RKO (cell line): ENCODE data around the gene LPP.

Experiments
- DNase-seq: peaks from one replicate; pipeline ENCODE4 v3.0.0-alpha.2; 2016; ENCODE audit warnings: low spot score

The LPP gene

GRCh38 chr3:188832961-188833721 lies 679.2 kb downstream of the LPP start:
- no peak for DNase-seq

DNA sequence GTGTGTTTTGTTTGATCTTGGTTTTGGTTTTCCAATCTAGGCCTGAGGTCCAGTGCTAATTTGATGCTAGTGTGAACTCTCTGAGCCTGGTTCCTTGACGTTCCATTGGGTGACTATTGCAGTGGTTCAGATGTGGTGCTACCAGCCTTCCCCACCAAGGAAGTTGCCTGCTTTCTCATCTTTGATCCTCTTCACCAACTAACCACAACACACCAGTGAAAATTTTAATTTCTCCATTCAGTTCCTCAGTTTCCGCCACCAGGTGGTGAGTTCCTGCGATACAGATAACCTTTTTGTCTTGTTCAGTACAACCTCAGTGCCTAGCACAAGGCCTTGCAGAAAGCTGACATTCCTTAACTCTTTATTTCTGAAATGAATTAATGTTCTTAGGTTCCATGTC lies 680.4 kb downstream of the LPP start:
- no peak for DNase-seq

DNA sequence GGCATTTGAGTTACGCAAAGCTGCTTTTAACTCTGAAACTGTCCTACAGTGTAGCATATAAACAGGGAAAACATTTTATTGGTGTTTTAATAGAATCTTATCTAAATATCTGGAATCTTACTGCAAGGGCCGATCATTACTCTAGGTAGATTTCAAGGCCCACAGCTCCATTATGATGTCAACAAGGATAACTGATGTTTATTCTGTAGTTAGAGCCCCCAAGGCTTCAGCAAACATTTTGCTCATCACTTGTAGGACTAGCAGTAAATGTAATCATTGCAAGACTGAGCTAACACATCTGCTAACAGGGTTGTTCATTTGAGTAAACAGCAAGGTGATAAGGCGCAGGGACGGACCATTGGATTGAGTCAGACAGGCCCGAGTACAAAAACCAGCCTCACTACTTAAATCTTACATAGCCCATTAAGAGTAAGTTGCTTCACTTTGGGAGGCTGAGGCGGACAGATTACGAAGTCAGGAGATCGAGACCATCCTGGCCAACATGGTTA lies 685.3 kb downstream of the LPP start:
- DNase-seq: no peak

DNA sequence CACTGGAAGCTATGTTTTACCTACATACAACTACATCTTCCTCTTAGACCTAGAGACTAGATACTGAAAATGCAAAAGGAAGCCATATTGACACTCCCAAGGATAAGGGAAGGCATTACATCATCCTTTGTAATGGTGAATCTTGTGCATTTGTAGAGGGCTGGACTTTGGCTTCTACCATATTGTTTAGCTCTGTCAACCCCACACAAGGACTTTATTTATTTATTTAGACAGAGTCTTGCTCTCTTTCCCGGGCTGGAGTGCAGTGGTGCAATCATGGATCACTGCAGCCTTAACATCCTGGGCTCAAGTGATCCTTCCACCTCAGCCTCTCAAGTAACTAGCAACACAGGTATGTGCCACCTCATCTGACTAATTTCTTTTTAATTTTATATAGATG lies 686.3 kb downstream of the LPP start:
- no peak for DNase-seq

- no peak for DNase-seq
Measured at GRCh38 chr3:188841906-188842305, 687.9 kb downstream of the LPP start.

DNA sequence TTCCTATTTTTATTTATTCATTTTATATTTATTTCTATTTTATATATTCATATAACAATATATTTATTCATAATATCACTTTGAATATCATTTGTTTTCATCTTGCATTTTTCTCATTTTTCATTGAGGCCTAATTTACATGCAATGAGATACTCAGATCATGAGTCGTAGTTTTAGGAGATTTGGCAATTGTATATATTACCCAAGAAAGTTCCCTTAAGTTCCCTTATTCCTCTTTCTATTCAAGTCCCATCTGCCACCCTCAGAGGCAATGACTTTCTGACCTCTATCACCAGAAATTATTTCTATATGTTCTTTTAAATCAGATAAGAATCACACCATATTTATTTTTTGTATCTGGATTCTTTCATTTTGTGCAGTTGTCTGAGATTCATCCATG lies 688.7 kb downstream of the LPP start:
- DNase-seq: no peak

DNA sequence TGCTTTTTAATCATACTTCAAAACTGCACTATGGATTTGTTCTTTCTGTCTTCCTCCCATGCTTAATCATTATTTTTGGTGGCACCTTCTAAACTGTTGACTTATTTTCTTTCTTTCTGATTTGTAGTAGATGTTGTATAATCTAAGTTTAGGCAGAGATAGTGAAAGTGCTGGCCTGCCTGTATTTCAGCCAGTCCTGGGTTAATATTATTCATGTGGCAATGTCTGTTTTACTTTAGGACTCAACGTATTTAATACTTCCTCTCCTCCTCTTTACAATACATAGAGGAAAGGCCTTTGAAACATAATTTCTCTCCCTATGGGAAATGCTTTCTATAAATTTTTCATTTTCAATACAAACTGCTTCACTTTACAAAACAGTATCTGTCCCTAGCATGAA lies 690.1 kb downstream of the LPP start:
- DNase-seq: no peak

DNA sequence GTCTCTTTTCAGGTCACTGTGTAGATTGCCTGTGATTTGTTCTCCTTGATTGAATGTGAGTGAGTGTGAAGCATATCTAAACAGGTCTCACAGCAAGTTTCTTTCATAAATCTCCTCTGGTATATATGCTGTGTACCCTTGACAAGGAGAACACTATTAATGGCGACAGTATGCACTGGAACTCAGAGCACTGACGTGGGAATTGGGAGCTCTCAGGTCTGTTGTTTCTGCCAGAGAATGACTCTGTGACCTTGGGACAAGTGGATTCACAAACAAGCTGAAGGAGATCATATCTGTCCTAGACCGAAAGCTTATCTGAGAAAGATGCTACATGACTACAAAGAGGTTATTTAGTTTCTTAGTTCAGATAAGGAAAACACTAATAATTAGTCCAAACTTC lies 691.6 kb downstream of the LPP start:
- no peak for DNase-seq

GRCh38 chr3:188848947-188849346 lies 695.0 kb downstream of the LPP start:
- DNase-seq: no peak

DNA sequence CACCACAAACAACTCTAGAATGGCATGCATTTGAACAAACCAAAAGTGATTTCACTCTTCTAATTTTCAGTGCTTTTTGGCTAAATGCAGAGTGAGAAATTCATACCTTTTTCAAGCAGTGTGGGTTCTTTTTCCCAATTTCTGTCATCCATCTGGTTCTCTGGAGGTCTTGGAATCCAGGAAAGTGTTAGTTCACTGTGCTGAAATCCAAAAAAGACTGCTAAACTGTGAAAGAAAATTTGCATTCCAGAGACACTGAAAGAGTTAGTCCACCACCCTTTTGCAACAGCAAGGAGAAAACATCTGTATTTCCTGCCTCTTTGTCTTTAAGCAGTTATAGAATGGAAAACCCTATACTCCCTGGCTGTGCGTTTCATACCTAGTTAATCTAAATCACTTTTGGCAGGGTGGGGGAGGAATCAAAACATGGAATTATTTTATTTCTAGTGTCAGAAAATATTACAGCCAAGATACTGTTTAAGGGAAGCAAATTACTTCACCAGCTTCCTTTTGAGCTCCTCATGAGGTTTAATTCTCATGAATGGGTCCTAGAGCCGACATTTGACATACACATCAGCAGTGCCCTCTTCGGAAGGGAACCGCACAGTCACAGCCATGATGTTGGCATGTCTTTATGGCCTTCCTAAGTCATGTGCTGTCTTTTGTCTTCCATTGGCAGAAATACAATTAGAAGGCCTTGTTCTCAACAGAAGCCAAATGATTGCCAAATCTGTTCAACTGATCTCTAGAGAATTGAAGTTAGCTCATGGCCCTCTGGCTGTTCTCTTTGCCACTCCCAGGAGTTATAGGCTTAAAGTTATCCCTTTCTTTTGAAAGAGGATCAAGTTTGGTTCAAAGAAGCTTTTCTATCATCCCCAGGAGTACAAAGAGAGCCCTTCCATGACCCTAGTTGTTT lies 700.2 kb downstream of the LPP start:
- DNase-seq: no peak

GRCh38 chr3:188854772-188855149 lies 700.8 kb downstream of the LPP start:
- no peak for DNase-seq

GRCh38 chr3:188855675-188856074 lies 701.7 kb downstream of the LPP start:
- no peak for DNase-seq

DNA sequence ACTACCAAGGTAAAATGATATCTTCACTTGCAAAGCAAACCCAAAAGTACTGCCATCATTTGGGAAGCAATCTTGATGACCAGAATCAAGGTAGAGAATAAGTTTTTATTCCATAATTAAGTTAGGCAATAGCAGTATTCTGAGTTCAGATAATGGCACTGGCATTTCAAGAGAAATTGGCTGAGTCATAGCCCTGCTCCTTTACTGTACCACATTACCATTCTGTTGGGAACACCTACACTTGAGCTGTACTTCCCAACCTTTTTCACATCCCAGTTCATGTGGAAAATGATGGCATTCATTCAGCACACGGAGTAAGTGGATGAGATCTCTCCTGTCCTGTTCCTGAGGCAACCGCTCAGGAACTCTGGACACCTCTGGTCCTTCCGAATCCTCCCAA lies 706.2 kb downstream of the LPP start:
- DNase-seq: no peak

- no peak for DNase-seq
Measured at GRCh38 chr3:188861842-188862744, 708.1 kb downstream of the LPP start.

GRCh38 chr3:188863999-188864406 lies 710.0 kb downstream of the LPP start:
- DNase-seq: no peak

GRCh38 chr3:188867691-188868265 lies 713.8 kb downstream of the LPP start:
- DNase-seq: no peak

GRCh38 chr3:188868803-188869202 lies 714.8 kb downstream of the LPP start:
- no peak for DNase-seq

DNA sequence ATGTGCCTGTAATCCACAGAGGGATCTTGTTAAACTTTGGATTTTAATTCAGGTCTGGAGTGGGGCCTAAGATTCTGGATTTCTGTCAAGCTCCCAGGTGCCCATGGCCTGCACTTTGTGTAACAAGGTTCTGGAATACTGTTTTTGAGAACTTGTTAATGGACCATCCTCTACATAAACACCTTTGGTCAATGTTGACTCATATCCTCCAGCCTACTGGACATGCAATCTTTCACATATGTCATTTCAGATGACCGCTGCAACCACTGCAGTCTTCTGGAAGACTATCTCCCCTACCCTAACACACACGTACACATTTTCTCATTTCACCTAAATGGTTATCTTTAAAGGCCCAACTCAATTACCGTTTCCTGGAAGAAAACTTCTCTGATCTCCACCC lies 715.7 kb downstream of the LPP start:
- DNase-seq: no peak

GRCh38 chr3:188870431-188870830 lies 716.5 kb downstream of the LPP start:
- DNase-seq: no peak

GRCh38 chr3:188874576-188874975 lies 720.6 kb downstream of the LPP start:
- no peak for DNase-seq

DNA sequence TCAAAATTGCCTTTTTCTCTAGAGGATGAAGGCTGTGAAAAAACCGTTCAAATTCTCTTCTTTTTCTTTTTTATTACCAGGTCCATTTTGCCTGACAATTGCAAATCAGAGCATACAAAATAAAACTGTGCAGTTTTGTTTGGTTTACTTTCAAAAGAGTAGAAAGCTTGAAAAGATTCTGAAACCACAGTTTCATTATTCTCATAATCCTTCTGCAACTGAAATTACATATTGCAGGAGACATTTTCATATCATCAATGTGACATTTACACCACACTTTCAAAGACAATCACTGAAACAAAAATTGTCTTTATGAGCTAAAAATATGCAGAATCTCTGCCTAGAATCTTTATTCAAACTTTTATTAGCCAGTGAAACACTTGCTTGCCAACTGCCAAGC lies 721.5 kb downstream of the LPP start:
- no peak for DNase-seq

- DNase-seq: no peak
Measured at GRCh38 chr3:188876370-188876769, 722.4 kb downstream of the LPP start.
